HG02973 (cell line): ENCODE measurements around the gene OVCA2.

ENCODE experiments used
- ATAC-seq: cut with Tn5 transposase; IDR thresholded peaks from one replicate; pipeline ENCODE4 v1.9.1; 2021; ENCODE audit warnings: moderate library complexity; ENCODE audit not compliant: unreplicated experiment

Gene OVCA2

GRCh38 chr17:2063261-2064146 is 21.7 kb downstream of the OVCA2 start:
- no peak for ATAC-seq

GRCh38 chr17:2064147-2064489 is 22.3 kb downstream of the OVCA2 start:
- ATAC-seq = no peak

GRCh38 chr17:2064520-2064971 is 22.7 kb downstream of the OVCA2 start:
- ATAC-seq = no peak

GRCh38 chr17:2064980-2065785 is 23.4 kb downstream of the OVCA2 start:
- ATAC-seq = no peak

- no peak for ATAC-seq
Measured at GRCh38 chr17:2065949-2066400, 24.2 kb downstream of the OVCA2 start.

- no peak for ATAC-seq
Measured at GRCh38 chr17:2067048-2067561, 25.3 kb downstream of the OVCA2 start.

- ATAC-seq = no peak
Measured at GRCh38 chr17:2067608-2068024, 25.8 kb downstream of the OVCA2 start.

GRCh38 chr17:2068031-2068518 is 26.3 kb downstream of the OVCA2 start:
- no peak for ATAC-seq

- no peak for ATAC-seq
Measured at GRCh38 chr17:2068519-2069051, 26.8 kb downstream of the OVCA2 start.

- ATAC-seq = peak; percentile 61
Measured at GRCh38 chr17:2070241-2071023, 28.6 kb downstream of the OVCA2 start.

GRCh38 chr17:2071024-2071385 is 29.2 kb downstream of the OVCA2 start:
- no peak for ATAC-seq

GRCh38 chr17:2071455-2072281 is 29.8 kb downstream of the OVCA2 start:
- no peak for ATAC-seq

- no peak for ATAC-seq
Measured at GRCh38 chr17:2074919-2075318, 33.1 kb downstream of the OVCA2 start.

- ATAC-seq = no peak
Measured at GRCh38 chr17:2075336-2076086, 33.7 kb downstream of the OVCA2 start.

GRCh38 chr17:2076087-2076984 is 34.5 kb downstream of the OVCA2 start:
- ATAC-seq = no peak

GRCh38 chr17:2077040-2077439 is 35.2 kb downstream of the OVCA2 start:
- no peak for ATAC-seq

- no peak for ATAC-seq
Measured at GRCh38 chr17:2081564-2081963, 39.7 kb downstream of the OVCA2 start.
